Measurements from ENCODE around the gene PNPLA7. TPM values are rescaled to one million over a fixed set of nuclear protein-coding genes. Genes with fewer than 3 reads are reported as not detected.

PNPLA7 gene
- total RNA-seq, 1 donor from 2014 or later: 1.6 TPM

GRCh38 chr9:137426018-137426681 is 124.1 kb downstream of the PNPLA7 start:
- no peaks in the 10 kb centered on the region for H3K36me3 Mint-ChIP-seq (ENCODE audit: low read depth)
- no peak for DNase-seq (ENCODE audit: low spot score)
- no peaks in the 10 kb centered on the region for H3K9me3 Mint-ChIP-seq
- H3K27ac Mint-ChIP-seq: no peak overlapping the region
- no peak overlapping the region for H3K4me3 Mint-ChIP-seq (ENCODE audit: low read depth)
- H3K27me3 Mint-ChIP-seq (ENCODE audit: low read depth): peaks cover 4% of the 10 kb centered on the region
- intact Hi-C loops (cut with micrococcal nuclease): loop anchor here (10.0 kb wide), 1 partner anchor 109 kb away; no protein-coding TSS in a partner anchor
- peaks cover 10% of the 10 kb centered on the region for H3K4me1 Mint-ChIP-seq (ENCODE audit: low read depth)

- peak overlapping the region; percentile 28 for H3K4me3 Mint-ChIP-seq (ENCODE audit: low read depth)
- no peak for DNase-seq (ENCODE audit: low spot score)
- no peak overlapping the region for H3K27ac Mint-ChIP-seq
- no peaks in the 10 kb centered on the region for H3K36me3 Mint-ChIP-seq (ENCODE audit: low read depth)
- H3K9me3 Mint-ChIP-seq: no peaks in the 10 kb centered on the region
- H3K27me3 Mint-ChIP-seq (ENCODE audit: low read depth): peaks cover 4% of the 10 kb centered on the region
- intact Hi-C loops (cut with micrococcal nuclease): loop anchor here (2.0 to 10.0 kb wide), 3 partner anchors 21 to 111 kb away; no protein-coding TSS in a partner anchor
- H3K4me1 Mint-ChIP-seq (ENCODE audit: low read depth): peaks cover 10% of the 10 kb centered on the region
These were observed 126.5 kb downstream of the PNPLA7 start for GRCh38 chr9:137423514-137424291.

GRCh38 chr9:137422604-137423513 is 127.3 kb downstream of the PNPLA7 start, which contains the start of the genes EXD3 and NOXA1:
Gene EXD3 (minus strand): TSS chr9:137423162. CDS start chr9:137395357, 27,805 bp downstream.
Gene NOXA1 (plus strand): TSS chr9:137423393. CDS start chr9:137423530, 137 bp downstream.
- DNase-seq (ENCODE audit: low spot score): peak; percentile 91
- Mint-ChIP-seq H3K27me3 (ENCODE audit: low read depth) (peaks cover 4% of the 10 kb centered on the region), H3K36me3 (ENCODE audit: low read depth) (no peaks in the 10 kb centered on the region), H3K9me3 (no peaks in the 10 kb centered on the region), H3K4me3 (ENCODE audit: low read depth) (peak within 1 kb of the TSS; percentile 88), H3K4me1 (ENCODE audit: low read depth) (peaks cover 10% of the 10 kb centered on the region), H3K27ac (peak within 1 kb of the TSS; percentile 49)
- intact Hi-C loops (cut with micrococcal nuclease): loop anchor here (2.0 to 10.0 kb wide), 3 partner anchors 22 to 112 kb away; no protein-coding TSS in a partner anchor

- peak overlapping the region; percentile 49 for H3K27ac Mint-ChIP-seq
- no peaks in the 10 kb centered on the region for H3K9me3 Mint-ChIP-seq
- H3K36me3 Mint-ChIP-seq (ENCODE audit: low read depth): no peaks in the 10 kb centered on the region
- H3K27me3 Mint-ChIP-seq (ENCODE audit: low read depth): peaks cover 4% of the 10 kb centered on the region
- peaks cover 10% of the 10 kb centered on the region for H3K4me1 Mint-ChIP-seq (ENCODE audit: low read depth)
- peak overlapping the region; percentile 88 for H3K4me3 Mint-ChIP-seq (ENCODE audit: low read depth)
- no peak for DNase-seq (ENCODE audit: low spot score)
- intact Hi-C loops (cut with micrococcal nuclease): loop anchor here (2.0 to 10.0 kb wide), 3 partner anchors 23 to 113 kb away; no protein-coding TSS in a partner anchor
These were observed 128.2 kb downstream of the PNPLA7 start for GRCh38 chr9:137421838-137422603.

- Mint-ChIP-seq H3K36me3 (ENCODE audit: low read depth) (no peaks in the 10 kb centered on the region), H3K9me3 (no peaks in the 10 kb centered on the region), H3K4me3 (ENCODE audit: low read depth) (no peak overlapping the region), H3K4me1 (ENCODE audit: low read depth) (peaks cover 14% of the 10 kb centered on the region), H3K27me3 (ENCODE audit: low read depth) (no peaks in the 10 kb centered on the region), H3K27ac (no peak overlapping the region)
- intact Hi-C loops (cut with micrococcal nuclease): no loop called here
- DNase-seq (ENCODE audit: low spot score): no peak
These were observed 132.8 kb downstream of the PNPLA7 start for GRCh38 chr9:137417161-137418021.

- H3K4me3 Mint-ChIP-seq (ENCODE audit: low read depth): no peak overlapping the region
- H3K27me3 Mint-ChIP-seq (ENCODE audit: low read depth): no peaks in the 10 kb centered on the region
- H3K27ac Mint-ChIP-seq: no peak overlapping the region
- intact Hi-C loops (cut with micrococcal nuclease): no loop called here
- no peaks in the 10 kb centered on the region for H3K36me3 Mint-ChIP-seq (ENCODE audit: low read depth)
- peaks cover 8% of the 10 kb centered on the region for H3K4me1 Mint-ChIP-seq (ENCODE audit: low read depth)
- DNase-seq (ENCODE audit: low spot score): no peak
- no peaks in the 10 kb centered on the region for H3K9me3 Mint-ChIP-seq
These were observed 133.5 kb downstream of the PNPLA7 start for GRCh38 chr9:137416563-137417151.

- Mint-ChIP-seq H3K27me3 (ENCODE audit: low read depth) (no peaks in the 10 kb centered on the region), H3K36me3 (ENCODE audit: low read depth) (no peaks in the 10 kb centered on the region), H3K9me3 (no peaks in the 10 kb centered on the region), H3K4me3 (ENCODE audit: low read depth) (no peak overlapping the region), H3K27ac (no peak overlapping the region), H3K4me1 (ENCODE audit: low read depth) (peaks cover 6% of the 10 kb centered on the region)
- DNase-seq (ENCODE audit: low spot score): no peak
- intact Hi-C loops (cut with micrococcal nuclease): no loop called here
These were observed 134.1 kb downstream of the PNPLA7 start for GRCh38 chr9:137416006-137416562.

GRCh38 chr9:137415451-137415850 is 134.8 kb downstream of the PNPLA7 start:
- Mint-ChIP-seq H3K27ac (no peak overlapping the region), H3K4me3 (ENCODE audit: low read depth) (no peak overlapping the region), H3K9me3 (no peaks in the 10 kb centered on the region), H3K4me1 (ENCODE audit: low read depth) (peaks cover 6% of the 10 kb centered on the region), H3K27me3 (ENCODE audit: low read depth) (no peaks in the 10 kb centered on the region), H3K36me3 (ENCODE audit: low read depth) (no peaks in the 10 kb centered on the region)
- DNase-seq (ENCODE audit: low spot score): no peak
- intact Hi-C loops (cut with micrococcal nuclease): no loop called here

- Mint-ChIP-seq H3K27me3 (ENCODE audit: low read depth) (no peaks in the 10 kb centered on the region), H3K36me3 (ENCODE audit: low read depth) (no peaks in the 10 kb centered on the region), H3K27ac (no peak overlapping the region), H3K4me3 (ENCODE audit: low read depth) (no peak overlapping the region), H3K9me3 (no peaks in the 10 kb centered on the region), H3K4me1 (ENCODE audit: low read depth) (peaks cover 7% of the 10 kb centered on the region)
- intact Hi-C loops (cut with micrococcal nuclease): no loop called here
- DNase-seq (ENCODE audit: low spot score): no peak
These were observed 137.8 kb downstream of the PNPLA7 start for GRCh38 chr9:137412431-137412830.

GRCh38 chr9:137411645-137412380 is 138.4 kb downstream of the PNPLA7 start:
- peak; percentile 19 for DNase-seq (ENCODE audit: low spot score)
- H3K4me1 Mint-ChIP-seq (ENCODE audit: low read depth): peaks cover 7% of the 10 kb centered on the region

More at GRCh38 chr9:137411645-137412380, 138.4 kb downstream of the PNPLA7 start:
- Mint-ChIP-seq H3K9me3 (no peaks in the 10 kb centered on the region), H3K27ac (no peak overlapping the region), H3K27me3 (ENCODE audit: low read depth) (no peaks in the 10 kb centered on the region), H3K4me3 (ENCODE audit: low read depth) (no peak overlapping the region), H3K36me3 (ENCODE audit: low read depth) (no peaks in the 10 kb centered on the region)
- intact Hi-C loops (cut with micrococcal nuclease): no loop called here
